Measurements from ENCODE around the gene TMEM256.

The TMEM256 gene

DNA sequence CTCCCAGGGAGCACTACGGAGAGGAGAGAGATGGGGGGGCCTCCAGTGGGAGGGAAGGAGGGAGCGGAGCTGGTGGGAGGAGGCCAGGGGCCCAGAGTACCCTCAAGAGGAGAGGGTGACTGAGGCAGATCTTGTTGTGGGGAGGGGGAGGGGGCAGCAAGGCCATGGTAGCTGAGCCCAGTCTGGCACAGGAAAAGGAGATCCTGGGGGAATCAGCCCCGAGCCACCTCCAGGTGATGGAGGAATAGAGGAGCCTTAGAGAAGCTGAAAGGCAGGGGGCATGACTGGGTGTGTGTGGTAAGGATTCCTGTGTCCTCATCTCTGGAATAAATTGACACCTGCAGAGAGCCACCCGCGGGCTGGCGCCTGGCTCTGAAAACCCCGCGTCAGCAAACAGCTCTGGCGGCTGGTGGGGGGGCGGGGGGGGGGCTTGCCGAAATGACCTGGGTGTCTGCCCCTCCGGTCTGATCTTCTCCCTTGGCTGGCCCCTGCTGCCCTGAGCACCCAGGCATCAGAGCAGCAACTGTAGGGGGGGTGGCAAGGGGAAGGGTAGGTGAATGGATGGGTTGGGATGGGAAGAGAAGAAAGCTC is 2.4 kb upstream of the TMEM256 start:
- peak overlapping the region; percentile 68 to 78 for H3K4me3 Mint-ChIP-seq
- ATAC-seq, result no peak
- H3K4me1 Mint-ChIP-seq, result peaks cover 33% of the 10 kb centered on the region
- DNase-seq, result no peak
- peaks cover 10% of the 10 kb centered on the region for H3K27me3 Mint-ChIP-seq
- no peaks in the 10 kb centered on the region for H3K9me3 Mint-ChIP-seq
- H3K27ac Mint-ChIP-seq, result peak overlapping the region in 1 of 2 donors; percentile 70

DNA sequence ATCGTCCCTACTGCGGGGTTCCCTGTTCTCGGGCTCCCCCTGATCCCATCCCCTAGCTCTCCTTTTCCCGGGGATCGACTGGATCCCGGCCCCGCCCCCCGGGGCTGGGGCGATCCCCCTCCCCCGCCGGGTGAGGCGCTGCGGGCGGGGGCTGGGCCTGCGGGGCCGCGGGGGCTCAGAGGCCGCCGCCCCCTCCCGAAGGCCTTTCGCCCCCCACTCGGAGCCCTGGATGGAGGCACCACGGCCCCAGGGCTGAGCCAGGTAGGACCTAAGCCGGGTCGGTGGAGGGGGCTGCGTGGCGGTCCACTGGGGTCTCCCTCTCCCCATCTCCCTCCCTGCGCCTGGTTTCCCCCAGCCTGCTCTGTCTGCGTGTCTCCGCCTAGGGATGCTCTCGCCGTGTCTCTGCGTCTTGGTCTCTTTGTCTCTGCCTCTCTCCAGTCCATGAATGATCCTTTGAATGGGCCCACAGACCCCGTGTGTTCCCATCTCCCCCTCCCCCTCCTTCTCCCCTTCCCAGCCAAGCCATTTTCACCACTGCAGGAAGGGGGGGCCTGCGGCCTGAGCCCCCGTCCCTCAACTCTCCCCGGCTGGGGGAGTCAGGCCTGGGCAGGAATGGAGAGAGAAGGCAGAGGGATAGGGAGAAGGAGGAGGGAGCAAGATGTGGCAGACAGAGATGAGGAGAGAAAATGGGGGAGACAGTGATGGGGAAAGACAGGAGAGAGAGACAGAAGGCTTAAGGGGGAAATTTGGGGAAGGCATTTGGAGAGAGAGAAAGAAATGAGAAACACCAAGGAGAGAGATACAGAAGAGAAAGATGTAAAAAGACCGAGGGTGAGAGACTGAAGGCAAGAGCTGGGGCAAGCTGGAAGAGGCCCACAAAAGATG is 1.7 kb upstream of the TMEM256 start:
- Mint-ChIP-seq H3K27ac (peak overlapping the region in 1 of 2 donors; percentile 80), H3K27me3 (peaks cover 10% of the 10 kb centered on the region), H3K9me3 (no peaks in the 10 kb centered on the region), H3K4me1 (peaks cover 33% of the 10 kb centered on the region), H3K4me3 (peak overlapping the region; percentile 89 to 99)
- DNase-seq (no peak), ATAC-seq (no peak)

DNA sequence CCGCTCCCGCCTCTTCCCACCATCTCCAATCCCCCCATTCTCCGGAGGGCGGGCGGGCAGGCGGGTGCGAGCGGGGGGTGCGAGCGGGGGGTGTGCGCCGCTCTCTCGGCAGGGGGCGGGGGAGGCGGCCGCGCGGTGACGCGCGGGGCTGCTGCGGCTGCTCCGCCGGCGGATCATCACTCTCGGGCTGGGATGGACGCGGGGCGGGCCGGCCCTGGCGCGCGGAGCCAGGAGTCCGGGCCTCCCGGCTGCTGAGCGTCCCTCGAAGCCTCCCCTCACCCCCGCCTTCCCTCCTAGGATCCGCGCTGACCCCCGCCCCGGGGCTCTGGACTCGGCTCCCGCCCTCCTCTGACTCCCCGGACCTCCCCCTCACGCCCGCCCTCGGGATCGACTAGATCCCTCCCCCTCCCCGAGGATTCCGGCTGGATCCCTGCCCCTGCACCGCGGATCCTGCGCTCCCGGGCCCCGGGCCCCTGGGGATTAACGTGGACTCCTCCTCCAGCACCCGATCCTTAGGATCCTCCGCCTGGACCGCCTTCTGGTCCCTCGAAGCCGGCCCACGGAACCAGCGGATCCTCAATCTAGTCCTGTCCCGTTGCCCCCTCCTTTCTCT is 946 bp upstream of the TMEM256 start:
- Mint-ChIP-seq H3K27ac (peak overlapping the region; percentile 94 to 97), H3K9me3 (no peaks in the 10 kb centered on the region), H3K27me3 (peaks cover 10% of the 10 kb centered on the region), H3K4me3 (peak overlapping the region; percentile 89 to 99), H3K4me1 (peaks cover 33% of the 10 kb centered on the region)
- no peak for DNase-seq
- ATAC-seq, result peak; percentile 50

DNA sequence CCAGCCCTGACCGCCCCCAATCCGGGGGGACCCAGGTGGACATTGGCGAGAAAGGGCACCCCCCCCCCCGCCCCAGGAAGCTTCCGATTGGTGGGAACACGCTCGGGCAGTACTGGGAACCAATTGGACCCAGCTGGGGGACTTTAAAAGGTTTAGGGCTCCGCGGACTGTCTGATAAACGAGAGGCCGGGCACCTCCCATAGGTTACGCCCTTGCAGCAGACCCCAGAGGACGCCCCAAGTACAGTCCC is 245 bp downstream of the TMEM256 start:
- no peak for DNase-seq
- peak; percentile 61 for ATAC-seq
- H3K4me3 Mint-ChIP-seq, result peak overlapping the region; percentile 89 to 99
- peaks cover 28% of the 10 kb centered on the region for H3K4me1 Mint-ChIP-seq
- peaks cover 10% of the 10 kb centered on the region for H3K27me3 Mint-ChIP-seq
- H3K27ac Mint-ChIP-seq, result peak overlapping the region; percentile 94 to 97
- H3K9me3 Mint-ChIP-seq, result no peaks in the 10 kb centered on the region

DNA sequence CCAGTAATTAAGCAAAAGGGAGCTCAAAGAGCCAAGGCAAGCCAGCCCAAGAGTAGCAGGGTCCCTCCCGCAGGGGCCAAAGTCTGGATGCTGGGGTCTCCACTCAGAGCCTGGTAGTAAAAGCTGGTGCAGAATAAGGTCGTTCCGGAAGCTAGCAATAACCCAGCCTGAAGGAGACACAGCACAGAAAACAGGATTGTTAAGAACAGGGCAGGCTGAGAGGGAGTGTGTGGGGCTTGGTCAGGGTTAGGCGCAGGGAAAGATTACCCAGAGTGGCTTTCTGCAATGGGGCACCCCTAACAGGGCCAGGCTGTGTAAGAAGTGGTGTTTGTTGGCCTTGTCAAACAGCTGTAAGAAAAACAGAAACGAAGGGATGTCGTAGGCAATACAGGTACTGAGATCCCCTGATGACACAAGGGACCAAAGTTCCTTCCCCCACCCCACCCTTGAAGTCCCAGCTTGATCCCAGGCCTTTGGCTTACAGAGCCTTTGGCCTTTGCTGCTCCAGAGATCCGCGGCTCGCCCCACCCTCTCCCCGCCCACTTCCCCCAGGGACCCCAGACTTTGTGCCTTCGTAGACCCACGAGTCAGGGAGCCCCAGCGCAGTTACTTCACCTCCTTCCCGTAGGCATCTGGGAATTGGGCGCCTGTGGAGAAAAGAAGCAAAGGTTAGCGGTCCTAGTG is 712 bp downstream of the TMEM256 start:
- H3K27ac Mint-ChIP-seq, result peak overlapping the region; percentile 23 to 97
- peaks cover 28% of the 10 kb centered on the region for H3K4me1 Mint-ChIP-seq
- no peak for ATAC-seq
- peak overlapping the region; percentile 89 to 99 for H3K4me3 Mint-ChIP-seq
- DNase-seq, result no peak
- no peaks in the 10 kb centered on the region for H3K9me3 Mint-ChIP-seq
- peaks cover 10% of the 10 kb centered on the region for H3K27me3 Mint-ChIP-seq

DNA sequence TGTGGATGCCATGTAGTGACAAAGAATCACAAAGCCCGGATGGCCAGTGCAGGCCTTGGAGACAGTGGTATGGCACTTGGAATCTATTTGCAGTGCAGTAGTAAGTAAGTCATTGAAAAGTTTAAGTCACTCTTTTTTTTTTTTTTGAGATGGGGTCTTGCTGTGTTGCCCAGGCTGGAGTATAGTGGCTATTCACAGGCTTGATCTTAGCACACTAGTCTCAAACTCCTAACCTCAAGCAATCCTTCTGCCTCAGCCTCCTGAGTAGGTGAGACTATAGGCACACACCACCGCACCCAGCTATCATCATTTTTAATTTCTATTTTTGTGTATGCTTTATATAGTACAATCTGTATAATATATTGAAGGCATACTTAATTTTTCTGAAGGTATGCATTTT is 5.3 kb downstream of the TMEM256 start:
- ATAC-seq (no peak), DNase-seq (no peak)
- Mint-ChIP-seq H3K9me3 (no peaks in the 10 kb centered on the region), H3K27ac (no peak overlapping the region), H3K4me3 (no peak overlapping the region), H3K27me3 (no peaks in the 10 kb centered on the region), H3K4me1 (peaks cover 21% of the 10 kb centered on the region)

DNA sequence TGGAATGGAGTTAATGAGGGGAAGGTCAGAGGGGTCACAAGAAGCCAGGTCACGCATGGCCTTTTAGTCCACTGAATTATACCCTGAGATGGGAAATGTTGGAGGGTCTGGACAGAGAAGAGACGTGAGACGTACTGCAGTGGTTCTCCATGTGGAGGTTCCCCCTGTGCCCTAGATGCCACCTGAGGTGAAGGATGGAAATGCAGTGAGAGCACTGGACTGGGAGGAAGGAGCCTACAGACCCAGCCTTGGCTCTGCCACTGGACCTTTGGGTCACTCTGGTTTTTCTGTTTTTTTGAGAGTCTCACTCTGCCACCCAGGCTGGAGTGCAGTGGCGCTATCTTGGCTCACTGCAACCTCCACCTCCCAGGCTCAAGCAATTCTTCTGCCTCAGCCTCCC is 7.8 kb downstream of the TMEM256 start:
- H3K4me1 Mint-ChIP-seq, result peaks cover 36% of the 10 kb centered on the region
- H3K27me3 Mint-ChIP-seq, result no peaks in the 10 kb centered on the region
- H3K4me3 Mint-ChIP-seq, result no peak overlapping the region
- no peak for DNase-seq
- H3K9me3 Mint-ChIP-seq, result no peaks in the 10 kb centered on the region
- no peak overlapping the region for H3K27ac Mint-ChIP-seq
- ATAC-seq, result no peak

DNA sequence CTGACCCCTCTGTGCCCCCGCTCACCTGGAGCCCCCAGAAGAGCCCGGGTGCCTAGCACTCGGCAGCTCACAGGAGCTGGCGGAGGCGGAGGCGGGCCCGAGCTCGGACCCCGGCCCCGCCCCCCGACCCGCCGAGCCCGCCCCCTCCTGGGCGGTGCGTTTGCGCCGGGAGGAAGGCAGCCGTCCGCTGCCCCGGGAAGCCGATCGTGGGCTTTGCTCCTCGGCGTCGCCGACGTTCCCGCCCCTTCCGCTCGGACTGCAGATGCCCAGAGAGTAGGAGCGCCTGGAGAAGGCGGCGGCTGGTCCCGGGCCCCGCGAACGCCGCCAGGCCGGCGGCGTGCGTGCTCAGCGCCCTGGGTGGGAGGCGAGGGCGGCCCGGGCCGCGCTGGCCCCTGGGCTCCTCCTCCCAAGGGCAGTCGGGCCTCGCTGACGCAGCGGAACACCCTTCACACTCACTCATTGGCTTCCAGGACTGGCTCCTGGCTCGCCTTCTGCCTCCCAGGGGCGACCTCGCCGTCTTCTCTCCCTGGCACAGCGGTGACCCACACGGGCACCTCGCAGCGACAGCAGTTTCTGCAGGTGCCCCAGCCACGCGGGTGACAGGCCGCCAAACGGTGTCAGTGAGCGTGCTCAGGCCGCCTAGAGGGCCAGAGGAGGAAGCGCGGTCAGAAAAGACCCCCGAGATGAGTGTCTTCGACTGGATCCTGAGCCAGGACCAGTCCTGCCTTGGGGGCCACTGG is 9.3 kb downstream of the TMEM256 start, which contains the start of gene PLSCR3:
Gene PLSCR3, minus strand, starts transcription at position 74 of the 740 bp plus-strand sequence. CDS start 415 bp downstream, outside the sequence.
- DNase-seq (peak; percentile 81 to 87), ATAC-seq (peak; percentile 91)
- Mint-ChIP-seq H3K4me3 (peak within 1 kb of the TSS; percentile 89 to 92), H3K9me3 (no peaks in the 10 kb centered on the region), H3K27ac (peak within 1 kb of the TSS; percentile 96 to 99), H3K27me3 (no peaks in the 10 kb centered on the region), H3K4me1 (peaks cover 49% of the 10 kb centered on the region)

DNA sequence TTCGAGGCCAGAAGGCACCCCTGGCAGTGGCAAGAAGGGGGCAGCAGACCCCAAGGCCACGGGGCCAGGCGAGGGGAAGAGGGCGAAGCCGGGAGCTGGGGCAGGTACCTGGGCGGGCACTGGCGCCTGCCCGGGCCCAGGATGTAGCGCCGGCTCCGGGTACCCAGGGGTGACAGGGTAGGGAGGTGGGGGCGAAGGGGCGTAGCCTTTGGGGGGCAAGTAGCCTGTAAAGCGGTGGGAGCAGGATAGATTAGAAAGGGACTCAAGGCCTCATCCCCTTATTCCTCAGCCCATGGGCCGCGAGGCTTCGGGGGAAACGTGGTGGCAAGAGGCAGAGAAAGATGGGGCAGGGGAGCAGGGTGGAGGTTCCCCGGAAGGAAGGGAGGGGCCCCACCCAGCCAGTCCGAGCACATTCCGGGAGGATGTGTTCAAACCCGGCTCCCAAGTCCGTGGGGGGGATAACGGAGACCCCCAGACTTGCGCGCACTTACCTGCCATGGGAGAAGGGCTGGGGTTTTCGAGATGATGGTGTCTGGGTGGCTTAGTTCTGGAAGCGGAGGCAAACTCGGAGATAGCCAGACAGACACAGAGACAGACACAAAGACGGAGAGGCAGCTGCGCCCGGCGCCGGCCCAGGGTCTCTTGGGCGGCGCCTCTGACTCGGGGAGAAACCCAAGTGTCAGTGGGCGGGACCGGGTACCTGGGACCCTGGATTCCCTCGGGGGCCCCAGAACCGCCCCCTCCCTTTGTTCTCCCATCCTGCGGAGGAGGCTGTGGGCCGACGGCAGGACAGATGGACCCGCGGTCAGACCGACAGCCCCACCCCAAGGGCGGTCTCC is 10.1 kb downstream of the TMEM256 start:
- peaks cover 49% of the 10 kb centered on the region for H3K4me1 Mint-ChIP-seq
- peak overlapping the region; percentile 80 to 96 for H3K27ac Mint-ChIP-seq
- no peaks in the 10 kb centered on the region for H3K27me3 Mint-ChIP-seq
- DNase-seq (peak; percentile 35 to 69), ATAC-seq (peak; percentile 72)
- H3K9me3 Mint-ChIP-seq, result no peaks in the 10 kb centered on the region
- H3K4me3 Mint-ChIP-seq, result peak overlapping the region; percentile 89 to 92

DNA sequence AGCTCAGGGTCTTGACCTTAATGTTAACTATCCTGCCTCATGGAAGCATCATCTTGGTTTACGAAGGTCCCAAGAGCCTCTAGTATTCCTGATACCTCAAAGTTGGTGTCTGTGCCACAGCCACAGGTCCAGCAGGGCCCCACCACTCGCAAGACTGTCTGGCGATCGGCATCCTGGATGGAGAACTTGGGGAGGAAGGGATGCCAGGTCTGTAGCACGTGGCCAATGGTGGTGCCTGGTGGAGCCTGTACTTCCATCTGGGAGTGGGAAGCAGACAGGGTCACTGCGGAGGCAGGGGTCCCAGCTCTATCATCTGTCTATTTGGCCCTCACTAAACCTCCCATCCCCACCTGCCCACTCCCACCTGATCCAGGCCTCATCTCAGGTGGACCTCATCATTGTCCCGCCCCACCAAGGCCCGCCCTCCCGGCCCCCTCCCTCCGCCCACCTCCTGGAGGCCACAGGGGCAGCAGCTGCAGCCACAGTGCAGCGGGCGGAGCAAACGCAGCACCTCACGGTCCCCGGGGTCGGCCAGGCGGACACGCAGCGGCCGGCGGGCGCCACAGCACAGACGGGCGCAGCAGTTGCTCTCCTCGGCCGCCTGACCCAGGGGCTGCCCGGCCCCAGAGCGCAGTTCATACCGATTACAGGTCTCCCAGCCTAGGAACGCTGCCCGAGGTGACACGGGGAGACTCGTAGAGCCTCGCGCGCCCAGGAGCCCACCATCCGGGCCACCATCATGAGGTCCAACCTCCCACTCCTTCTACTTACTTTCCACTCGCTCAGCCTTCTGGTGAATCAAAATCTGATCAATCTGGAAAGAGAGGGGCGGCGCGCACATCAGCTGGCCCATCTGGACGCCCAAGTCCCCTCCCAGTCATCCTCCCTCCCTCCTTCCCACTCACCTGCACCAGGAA is 10.9 kb downstream of the TMEM256 start:
- ATAC-seq (no peak), DNase-seq (no peak)
- H3K9me3 Mint-ChIP-seq, result no peaks in the 10 kb centered on the region
- H3K4me1 Mint-ChIP-seq, result peaks cover 49% of the 10 kb centered on the region
- H3K27me3 Mint-ChIP-seq, result no peaks in the 10 kb centered on the region
- peak overlapping the region; percentile 89 to 92 for H3K4me3 Mint-ChIP-seq
- peak overlapping the region; percentile 46 to 75 for H3K27ac Mint-ChIP-seq

DNA sequence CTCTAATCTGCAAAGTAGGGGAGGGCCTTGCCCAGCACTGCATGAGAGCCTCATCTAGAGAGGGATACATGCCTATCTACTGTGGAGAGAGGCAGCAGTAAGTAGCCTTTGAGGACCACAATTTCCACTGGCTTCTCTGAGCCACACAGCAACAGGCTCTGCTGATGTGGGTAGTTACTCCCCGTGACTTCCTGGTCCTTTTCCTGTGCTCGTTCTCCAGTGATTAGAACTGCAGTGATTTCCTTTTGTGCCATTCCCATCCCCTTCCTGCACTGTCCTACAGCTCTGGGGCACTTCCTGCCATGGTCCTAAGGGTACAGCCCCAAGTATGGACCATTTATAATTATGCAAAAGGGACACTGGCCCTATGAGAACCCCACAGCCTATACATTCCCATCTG is 12.6 kb downstream of the TMEM256 start:
- Mint-ChIP-seq H3K27ac (peak overlapping the region; percentile 6 to 39), H3K4me3 (no peak overlapping the region), H3K4me1 (peaks cover 54% of the 10 kb centered on the region), H3K9me3 (no peaks in the 10 kb centered on the region), H3K27me3 (no peaks in the 10 kb centered on the region)
- DNase-seq (no peak), ATAC-seq (no peak)

DNA sequence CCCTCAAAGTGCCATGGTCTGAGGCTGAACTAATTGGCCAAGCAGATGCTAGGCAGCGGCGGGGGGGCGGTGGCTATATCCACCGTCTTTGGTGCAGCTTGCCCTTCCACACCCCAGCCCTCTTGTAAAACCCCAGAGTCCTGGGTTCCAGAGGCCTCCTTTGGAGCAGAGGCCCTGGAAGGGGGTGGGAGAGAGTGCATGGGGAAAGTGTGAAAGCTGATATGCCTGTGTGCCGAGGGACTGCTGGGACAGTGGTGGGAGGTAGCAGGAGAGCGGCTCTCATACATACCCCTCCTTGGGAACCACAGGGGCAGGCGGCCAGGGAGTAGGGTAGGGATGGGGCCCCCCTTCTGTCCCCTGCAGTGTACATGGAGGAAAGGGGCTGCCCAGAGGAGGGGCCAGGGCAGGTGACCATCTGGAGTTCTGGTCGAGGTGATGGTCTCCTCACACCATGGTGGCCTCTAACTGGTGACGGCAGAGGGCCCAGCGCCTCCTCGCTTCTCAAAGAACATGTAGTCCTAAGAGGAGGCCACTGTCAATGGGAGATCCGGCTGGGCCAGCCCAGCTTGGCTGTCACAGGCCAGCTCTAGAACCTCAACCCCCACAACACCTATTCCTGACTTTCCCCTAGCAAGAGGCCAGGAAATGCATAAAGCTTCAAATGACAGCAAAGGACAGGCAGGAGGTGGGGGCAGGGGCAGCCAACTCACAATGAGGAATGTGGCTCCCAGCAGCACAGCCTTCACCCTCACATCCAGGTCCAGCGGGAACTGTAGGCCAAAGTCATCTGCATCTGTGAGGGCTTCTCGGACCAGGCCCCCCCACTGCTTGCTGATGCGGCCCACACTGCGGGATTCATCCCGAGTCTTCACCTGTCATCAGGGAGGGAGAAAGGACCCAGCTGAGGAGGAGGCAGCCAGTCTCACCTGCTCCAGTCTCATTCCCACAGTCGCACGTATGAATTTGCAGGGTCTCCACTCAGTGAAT is 13.7 kb downstream of the TMEM256 start:
- ATAC-seq (no peak), DNase-seq (no peak)
- peak overlapping the region in 1 of 2 donors; percentile 50 for H3K27ac Mint-ChIP-seq
- H3K9me3 Mint-ChIP-seq, result no peaks in the 10 kb centered on the region
- H3K4me1 Mint-ChIP-seq, result peaks cover 51% of the 10 kb centered on the region
- H3K4me3 Mint-ChIP-seq, result no peak overlapping the region
- no peaks in the 10 kb centered on the region for H3K27me3 Mint-ChIP-seq

DNA sequence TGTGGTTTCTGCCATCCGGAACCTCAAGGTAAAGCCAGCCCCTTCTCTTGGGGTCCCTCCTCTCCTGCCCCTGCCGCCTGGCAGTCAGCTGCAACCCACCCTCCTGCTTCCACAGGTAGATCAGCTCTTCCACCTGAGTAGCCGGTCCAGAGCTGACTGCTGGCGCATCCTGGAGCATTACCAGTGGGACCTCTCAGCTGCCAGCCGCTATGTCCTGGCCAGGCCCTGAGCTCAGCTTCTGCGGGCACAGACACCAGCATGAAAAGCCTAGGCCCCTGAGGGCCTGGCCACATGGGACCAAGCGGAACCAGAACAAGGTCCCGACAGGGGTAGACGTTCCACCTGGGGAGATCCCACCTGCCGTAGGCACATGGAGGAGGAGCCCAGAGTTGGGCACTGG is 15.0 kb downstream of the TMEM256 start:
- no peak overlapping the region for H3K4me3 Mint-ChIP-seq
- H3K27me3 Mint-ChIP-seq, result no peaks in the 10 kb centered on the region
- no peaks in the 10 kb centered on the region for H3K9me3 Mint-ChIP-seq
- no peak overlapping the region for H3K27ac Mint-ChIP-seq
- peaks cover 54% of the 10 kb centered on the region for H3K4me1 Mint-ChIP-seq
- DNase-seq (no peak), ATAC-seq (no peak)
